OCI-LY3 (cell line): ENCODE results near the gene TSC1.

Source experiments
- EZH2phosphoT487 ChIP-seq: fragments of 200-600 bp; shearing (Covaris generic); IDR thresholded peaks from 2 replicates; pipeline ENCODE4 v1.6.1; 2018; ENCODE audit warnings: antibody characterized with exemption, mixed run types, low read depth
- TF ChIP-seq, protein P1 (sequence below): fragments of 200-600, 300-600 bp; sonication (generic); IDR thresholded peaks from 2 replicates; pipeline ENCODE4 v1.5.1; 2014; ENCODE audit warnings: antibody characterized with exemption, low read length, low read depth

DNA sequence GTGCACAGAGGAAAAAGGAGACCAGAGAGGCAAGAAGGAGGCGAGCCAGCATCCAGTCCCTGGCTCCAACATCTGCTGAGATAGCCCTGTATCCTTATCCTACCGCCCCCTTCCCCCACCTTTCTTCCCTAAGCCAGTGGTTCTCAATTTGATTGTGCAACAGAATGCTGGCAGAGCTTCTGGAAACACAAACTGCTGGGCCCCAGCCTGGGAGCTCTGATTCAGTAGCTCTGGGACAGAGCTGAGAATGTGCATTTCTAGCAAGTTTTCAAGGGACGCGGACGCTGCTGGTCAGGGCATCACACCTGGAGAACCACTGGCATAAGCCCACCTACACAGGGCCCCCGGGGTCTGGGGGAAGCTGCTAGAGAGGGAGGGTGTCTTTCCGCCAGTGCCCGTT is 87.4 kb downstream of the TSC1 start:
- TF ChIP-seq, protein P1, sequence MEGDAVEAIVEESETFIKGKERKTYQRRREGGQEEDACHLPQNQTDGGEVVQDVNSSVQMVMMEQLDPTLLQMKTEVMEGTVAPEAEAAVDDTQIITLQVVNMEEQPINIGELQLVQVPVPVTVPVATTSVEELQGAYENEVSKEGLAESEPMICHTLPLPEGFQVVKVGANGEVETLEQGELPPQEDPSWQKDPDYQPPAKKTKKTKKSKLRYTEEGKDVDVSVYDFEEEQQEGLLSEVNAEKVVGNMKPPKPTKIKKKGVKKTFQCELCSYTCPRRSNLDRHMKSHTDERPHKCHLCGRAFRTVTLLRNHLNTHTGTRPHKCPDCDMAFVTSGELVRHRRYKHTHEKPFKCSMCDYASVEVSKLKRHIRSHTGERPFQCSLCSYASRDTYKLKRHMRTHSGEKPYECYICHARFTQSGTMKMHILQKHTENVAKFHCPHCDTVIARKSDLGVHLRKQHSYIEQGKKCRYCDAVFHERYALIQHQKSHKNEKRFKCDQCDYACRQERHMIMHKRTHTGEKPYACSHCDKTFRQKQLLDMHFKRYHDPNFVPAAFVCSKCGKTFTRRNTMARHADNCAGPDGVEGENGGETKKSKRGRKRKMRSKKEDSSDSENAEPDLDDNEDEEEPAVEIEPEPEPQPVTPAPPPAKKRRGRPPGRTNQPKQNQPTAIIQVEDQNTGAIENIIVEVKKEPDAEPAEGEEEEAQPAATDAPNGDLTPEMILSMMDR: no peak
- no peak for TF ChIP-seq EZH2phosphoT487
